WTC11 (cell line): Measurements from ENCODE around the gene PRKN. TPM values are rescaled to one million over a fixed set of nuclear protein-coding genes. Genes with fewer than 3 reads are reported as not detected.

Source experiments
- ATAC-seq: fragments of 200-7000 bp; cut with Tn5 transposase; 2 replicates; pipeline ENCODE4 v1.10.0; 2021; ENCODE audit warnings: mild to moderate bottlenecking, moderate library complexity
- CTCF ChIA-PET: fragments of 300-600 bp; sonication (Branson Sonifier 250); formaldehyde crosslinking; loops from one replicate; lab custom pipeline; 2021; ENCODE audit warnings: antibody characterized with exemption; lab: Charles Lee
- POLR2A ChIA-PET: fragments of 350-600 bp; sonication (Branson Sonifier 250); formaldehyde crosslinking; loops from one replicate; lab custom pipeline; 2021; ENCODE audit warnings: antibody characterized with exemption; lab: Charles Lee
- DNase-seq: peaks from one replicate; pipeline ENCODE4 v3.0.0; 2021; ENCODE audit warnings: low spot score
- H3K27ac Mint-ChIP-seq: 2 replicates; pipeline ENCODE4 v1.8.0; 2021; ENCODE audit warnings: mixed read lengths
- H3K27me3 Mint-ChIP-seq: 2 replicates; pipeline ENCODE4 v1.8.0; 2021; ENCODE audit warnings: low read depth, mild to moderate bottlenecking, moderate library complexity, mixed read lengths
- H3K36me3 Mint-ChIP-seq: 2 replicates; pipeline ENCODE4 v1.8.0; 2021; ENCODE audit warnings: mixed read lengths
- H3K4me1 Mint-ChIP-seq: 2 replicates; pipeline ENCODE4 v1.8.0; 2022; ENCODE audit warnings: mixed read lengths
- H3K4me3 Mint-ChIP-seq: 2 replicates; pipeline ENCODE4 v1.8.0; 2021; ENCODE audit warnings: mild to moderate bottlenecking, moderate library complexity, mixed read lengths
- H3K9me3 Mint-ChIP-seq: 2 replicates; pipeline ENCODE4 v1.8.0; 2021; ENCODE audit warnings: mixed read lengths
- CBFB ChIP-seq: sonication (generic); formaldehyde crosslinking; IDR thresholded peaks from 2 replicates; pipeline ENCODE4 v1.8.1; 2022; ENCODE audit warnings: mild to moderate bottlenecking, low read depth, missing genetic modification reagents
- ELF4 ChIP-seq: sonication (generic); formaldehyde crosslinking; IDR thresholded peaks from 2 replicates; pipeline ENCODE4 v1.8.1; 2022; ENCODE audit warnings: low read depth, mild to moderate bottlenecking, moderate library complexity, missing genetic modification reagents
- FOXK1 ChIP-seq: sonication (generic); formaldehyde crosslinking; IDR thresholded peaks from 2 replicates; pipeline ENCODE4 v1.8.0; 2022; ENCODE audit warnings: mild to moderate bottlenecking, moderate library complexity, missing genetic modification reagents
- FOXP1 ChIP-seq: sonication (generic); formaldehyde crosslinking; IDR thresholded peaks from 2 replicates; pipeline ENCODE4 v1.8.0; 2022; ENCODE audit warnings: missing genetic modification reagents, mild to moderate bottlenecking, moderate library complexity, borderline replicate concordance
- JAZF1 ChIP-seq: fragments of 250-450 bp; sonication (Bioruptor Pico); IDR thresholded peaks from 2 replicates; pipeline ENCODE4 v1.9.0; 2021; ENCODE audit warnings: moderate library complexity, mild to moderate bottlenecking, inconsistent platforms
- JUN ChIP-seq: sonication (generic); formaldehyde crosslinking; IDR thresholded peaks from 2 replicates; pipeline ENCODE4 v1.8.0; 2023; ENCODE audit warnings: mild to moderate bottlenecking, missing genetic modification reagents
- NR3C1 ChIP-seq: sonication (generic); formaldehyde crosslinking; conservative IDR thresholded peaks from 2 replicates; pipeline ENCODE4 v1.8.1; 2023; ENCODE audit warnings: low read depth, mild to moderate bottlenecking, missing genetic modification reagents
- OVOL2 ChIP-seq: fragments of 250-450 bp; sonication (Bioruptor Pico); IDR thresholded peaks from 2 replicates; pipeline ENCODE4 v1.9.0; 2021; ENCODE audit warnings: mild to moderate bottlenecking, borderline replicate concordance
- PRRX2 ChIP-seq: fragments of 250-450 bp; sonication (Bioruptor Pico); IDR thresholded peaks from 2 replicates; pipeline ENCODE4 v1.8.0; 2021; ENCODE audit warnings: mild to moderate bottlenecking
- SOX15 ChIP-seq: fragments of 250-450 bp; sonication (Bioruptor Pico); IDR thresholded peaks from 2 replicates; pipeline ENCODE4 v1.9.0; 2021; ENCODE audit warnings: mild to moderate bottlenecking
- TEAD1 ChIP-seq: sonication (generic); formaldehyde crosslinking; IDR thresholded peaks from 2 replicates; pipeline ENCODE4 v1.8.0; 2022; ENCODE audit warnings: mild to moderate bottlenecking, missing genetic modification reagents
- TEAD4 ChIP-seq: sonication (generic); formaldehyde crosslinking; IDR thresholded peaks from 2 replicates; pipeline ENCODE4 v1.8.0; 2022; ENCODE audit warnings: mild to moderate bottlenecking, missing genetic modification reagents
- TP53 ChIP-seq: sonication (generic); formaldehyde crosslinking; IDR thresholded peaks from 2 replicates; pipeline ENCODE4 v1.8.1; 2023; ENCODE audit warnings: mild to moderate bottlenecking, missing genetic modification reagents
- ZNF121 ChIP-seq: sonication (generic); formaldehyde crosslinking; IDR thresholded peaks from 2 replicates; pipeline ENCODE4 v1.8.0; 2023; ENCODE audit warnings: missing genetic modification reagents
- ZNF263 ChIP-seq: sonication (generic); formaldehyde crosslinking; IDR thresholded peaks from 2 replicates; pipeline ENCODE4 v1.8.1; 2022; ENCODE audit warnings: low read depth, mild to moderate bottlenecking, moderate library complexity, missing genetic modification reagents
- total RNA-seq: library from RNA; stranded (reverse); gene quantifications from 3 replicates; pipeline ENCODE4 v1.2.3, GENCODE V29; 2021
- TF ChIP-seq, protein P1 (sequence below): sonication (generic); formaldehyde crosslinking; IDR thresholded peaks from 2 replicates; pipeline ENCODE4 v1.8.1; 2022; ENCODE audit warnings: missing genetic modification reagents, borderline replicate concordance
- TF ChIP-seq, protein P2 (sequence below): sonication (generic); formaldehyde crosslinking; IDR thresholded peaks from 2 replicates; pipeline ENCODE4 v1.8.1; 2023; ENCODE audit warnings: mild to moderate bottlenecking, moderate library complexity, missing genetic modification reagents
- TF ChIP-seq, protein P3 (sequence below): sonication (generic); formaldehyde crosslinking; IDR thresholded peaks from 2 replicates; pipeline ENCODE4 v1.8.0; 2022; ENCODE audit warnings: mild to moderate bottlenecking, missing genetic modification reagents
- TF ChIP-seq, protein P4 (sequence below): sonication (generic); formaldehyde crosslinking; IDR thresholded peaks from 2 replicates; pipeline ENCODE4 v1.8.0; 2023; ENCODE audit warnings: mild to moderate bottlenecking, missing genetic modification reagents
- TF ChIP-seq, protein P5 (sequence below): sonication (generic); formaldehyde crosslinking; IDR thresholded peaks from 2 replicates; pipeline ENCODE4 v1.8.0; 2022; ENCODE audit warnings: mild to moderate bottlenecking, missing genetic modification reagents
- TF ChIP-seq, protein P6 (sequence below): sonication (generic); formaldehyde crosslinking; IDR thresholded peaks from 2 replicates; pipeline ENCODE4 v1.8.0; 2022; ENCODE audit warnings: missing genetic modification reagents
- TF ChIP-seq, protein P7 (sequence below): sonication (generic); formaldehyde crosslinking; conservative IDR thresholded peaks from 2 replicates; pipeline ENCODE4 v1.8.1; 2023; ENCODE audit warnings: mild to moderate bottlenecking, low read depth, missing genetic modification reagents, moderate library complexity

PRKN gene
- total RNA-seq, 1 experiment from 2014 or later = 0.59 TPM

DNA sequence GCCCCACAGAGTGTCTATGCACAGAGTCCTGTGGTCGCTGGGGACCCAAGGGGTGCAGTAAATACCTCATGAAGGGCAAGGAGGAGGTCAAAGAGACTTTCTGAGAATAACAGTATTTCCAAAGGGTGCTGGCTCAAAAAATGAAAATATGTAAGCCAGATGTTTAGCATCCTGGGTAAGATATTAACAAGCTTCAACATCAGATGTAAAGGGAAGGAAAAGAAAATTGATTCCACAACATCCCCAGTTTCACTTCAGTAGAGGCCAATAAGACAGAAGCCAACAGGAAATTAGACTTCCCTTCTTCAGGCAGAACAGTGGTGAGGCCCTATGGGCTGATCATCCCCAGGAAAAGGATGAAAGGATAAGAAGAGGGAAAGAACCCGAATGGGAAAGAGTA, 434.7 kb downstream of the PRKN start (continued):
- TF ChIP-seq FOXP1 (CRISPR knock-in tag) (no peak), ELF4 (CRISPR knock-in tag) (no peak), NR3C1 (CRISPR knock-in tag) (no peak), ZNF263 (no peak), TEAD4 (CRISPR knock-in tag) (no peak), TP53 (CRISPR knock-in tag) (no peak), TEAD1 (CRISPR knock-in tag) (no peak), OVOL2 (CRISPR knock-in tag) (no peak)
- TF ChIP-seq, protein P1, sequence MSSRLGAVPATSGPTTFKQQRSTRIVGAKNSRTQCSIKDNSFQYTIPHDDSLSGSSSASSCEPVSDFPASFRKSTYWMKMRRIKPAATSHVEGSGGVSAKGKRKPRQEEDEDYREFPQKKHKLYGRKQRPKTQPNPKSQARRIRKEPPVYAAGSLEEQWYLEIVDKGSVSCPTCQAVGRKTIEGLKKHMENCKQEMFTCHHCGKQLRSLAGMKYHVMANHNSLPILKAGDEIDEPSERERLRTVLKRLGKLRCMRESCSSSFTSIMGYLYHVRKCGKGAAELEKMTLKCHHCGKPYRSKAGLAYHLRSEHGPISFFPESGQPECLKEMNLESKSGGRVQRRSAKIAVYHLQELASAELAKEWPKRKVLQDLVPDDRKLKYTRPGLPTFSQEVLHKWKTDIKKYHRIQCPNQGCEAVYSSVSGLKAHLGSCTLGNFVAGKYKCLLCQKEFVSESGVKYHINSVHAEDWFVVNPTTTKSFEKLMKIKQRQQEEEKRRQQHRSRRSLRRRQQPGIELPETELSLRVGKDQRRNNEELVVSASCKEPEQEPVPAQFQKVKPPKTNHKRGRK (CRISPR knock-in tag) = no peak
- TF ChIP-seq, protein P2, sequence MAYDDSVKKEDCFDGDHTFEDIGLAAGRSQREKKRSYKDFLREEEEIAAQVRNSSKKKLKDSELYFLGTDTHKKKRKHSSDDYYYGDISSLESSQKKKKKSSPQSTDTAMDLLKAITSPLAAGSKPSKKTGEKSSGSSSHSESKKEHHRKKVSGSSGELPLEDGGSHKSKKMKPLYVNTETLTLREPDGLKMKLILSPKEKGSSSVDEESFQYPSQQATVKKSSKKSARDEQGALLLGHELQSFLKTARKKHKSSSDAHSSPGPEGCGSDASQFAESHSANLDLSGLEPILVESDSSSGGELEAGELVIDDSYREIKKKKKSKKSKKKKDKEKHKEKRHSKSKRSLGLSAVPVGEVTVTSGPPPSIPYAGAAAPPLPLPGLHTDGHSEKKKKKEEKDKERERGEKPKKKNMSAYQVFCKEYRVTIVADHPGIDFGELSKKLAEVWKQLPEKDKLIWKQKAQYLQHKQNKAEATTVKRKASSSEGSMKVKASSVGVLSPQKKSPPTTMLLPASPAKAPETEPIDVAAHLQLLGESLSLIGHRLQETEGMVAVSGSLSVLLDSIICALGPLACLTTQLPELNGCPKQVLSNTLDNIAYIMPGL (CRISPR knock-in tag) = no peak
- TF ChIP-seq, all 79 proteins: peak for 0

DNA sequence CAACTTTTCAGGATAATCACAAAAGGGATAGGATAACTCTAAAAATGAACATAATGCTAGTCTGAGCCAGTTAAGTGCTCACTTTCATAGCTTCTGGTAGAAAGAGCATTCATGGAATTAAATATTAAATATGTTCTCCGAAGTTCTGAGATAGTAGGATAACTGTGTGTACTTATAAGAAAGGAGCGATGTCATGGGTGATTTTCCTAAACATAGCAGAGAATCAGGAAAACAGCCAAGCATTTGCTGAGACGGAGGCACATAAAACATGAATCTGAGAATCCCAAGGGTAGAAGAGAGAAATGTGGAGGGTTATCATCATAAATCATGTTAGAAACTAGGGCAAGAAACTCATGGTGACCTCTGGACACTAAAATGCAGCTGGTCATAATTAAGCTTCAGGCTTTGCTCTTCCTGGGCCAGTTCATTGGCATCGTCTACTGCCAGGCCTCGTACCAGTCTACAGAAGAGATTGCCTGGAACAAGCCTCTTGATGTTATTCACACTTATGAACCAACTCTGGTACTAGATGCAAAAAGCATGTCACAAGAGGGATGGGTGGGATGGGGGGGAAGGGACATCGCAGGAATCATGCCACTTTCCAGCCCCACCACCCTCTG, 436.6 kb downstream of the PRKN start:
- Mint-ChIP-seq H3K27ac (no peak overlapping the region), H3K9me3 (no peaks in the 10 kb centered on the region), H3K27me3 (no peaks in the 10 kb centered on the region), H3K4me1 (no peaks in the 10 kb centered on the region), H3K4me3 (no peak overlapping the region), H3K36me3 (no peaks in the 10 kb centered on the region)
- TF ChIP-seq, protein P3, sequence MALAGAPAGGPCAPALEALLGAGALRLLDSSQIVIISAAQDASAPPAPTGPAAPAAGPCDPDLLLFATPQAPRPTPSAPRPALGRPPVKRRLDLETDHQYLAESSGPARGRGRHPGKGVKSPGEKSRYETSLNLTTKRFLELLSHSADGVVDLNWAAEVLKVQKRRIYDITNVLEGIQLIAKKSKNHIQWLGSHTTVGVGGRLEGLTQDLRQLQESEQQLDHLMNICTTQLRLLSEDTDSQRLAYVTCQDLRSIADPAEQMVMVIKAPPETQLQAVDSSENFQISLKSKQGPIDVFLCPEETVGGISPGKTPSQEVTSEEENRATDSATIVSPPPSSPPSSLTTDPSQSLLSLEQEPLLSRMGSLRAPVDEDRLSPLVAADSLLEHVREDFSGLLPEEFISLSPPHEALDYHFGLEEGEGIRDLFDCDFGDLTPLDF (CRISPR knock-in tag) = no peak
- TF ChIP-seq, protein P4, sequence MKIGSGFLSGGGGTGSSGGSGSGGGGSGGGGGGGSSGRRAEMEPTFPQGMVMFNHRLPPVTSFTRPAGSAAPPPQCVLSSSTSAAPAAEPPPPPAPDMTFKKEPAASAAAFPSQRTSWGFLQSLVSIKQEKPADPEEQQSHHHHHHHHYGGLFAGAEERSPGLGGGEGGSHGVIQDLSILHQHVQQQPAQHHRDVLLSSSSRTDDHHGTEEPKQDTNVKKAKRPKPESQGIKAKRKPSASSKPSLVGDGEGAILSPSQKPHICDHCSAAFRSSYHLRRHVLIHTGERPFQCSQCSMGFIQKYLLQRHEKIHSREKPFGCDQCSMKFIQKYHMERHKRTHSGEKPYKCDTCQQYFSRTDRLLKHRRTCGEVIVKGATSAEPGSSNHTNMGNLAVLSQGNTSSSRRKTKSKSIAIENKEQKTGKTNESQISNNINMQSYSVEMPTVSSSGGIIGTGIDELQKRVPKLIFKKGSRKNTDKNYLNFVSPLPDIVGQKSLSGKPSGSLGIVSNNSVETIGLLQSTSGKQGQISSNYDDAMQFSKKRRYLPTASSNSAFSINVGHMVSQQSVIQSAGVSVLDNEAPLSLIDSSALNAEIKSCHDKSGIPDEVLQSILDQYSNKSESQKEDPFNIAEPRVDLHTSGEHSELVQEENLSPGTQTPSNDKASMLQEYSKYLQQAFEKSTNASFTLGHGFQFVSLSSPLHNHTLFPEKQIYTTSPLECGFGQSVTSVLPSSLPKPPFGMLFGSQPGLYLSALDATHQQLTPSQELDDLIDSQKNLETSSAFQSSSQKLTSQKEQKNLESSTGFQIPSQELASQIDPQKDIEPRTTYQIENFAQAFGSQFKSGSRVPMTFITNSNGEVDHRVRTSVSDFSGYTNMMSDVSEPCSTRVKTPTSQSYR (CRISPR knock-in tag) = no peak
- TF ChIP-seq, protein P5, sequence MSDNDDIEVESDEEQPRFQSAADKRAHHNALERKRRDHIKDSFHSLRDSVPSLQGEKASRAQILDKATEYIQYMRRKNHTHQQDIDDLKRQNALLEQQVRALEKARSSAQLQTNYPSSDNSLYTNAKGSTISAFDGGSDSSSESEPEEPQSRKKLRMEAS = no peak
- TF ChIP-seq SOX15 (no peak), JAZF1 (CRISPR knock-in tag) (no peak), FOXK1 (CRISPR knock-in tag) (no peak), PRRX2 (CRISPR knock-in tag) (no peak), ZNF121 (CRISPR knock-in tag) (no peak), CBFB (CRISPR knock-in tag) (no peak), JUN (CRISPR knock-in tag) (no peak)
- TF ChIP-seq, protein P6, sequence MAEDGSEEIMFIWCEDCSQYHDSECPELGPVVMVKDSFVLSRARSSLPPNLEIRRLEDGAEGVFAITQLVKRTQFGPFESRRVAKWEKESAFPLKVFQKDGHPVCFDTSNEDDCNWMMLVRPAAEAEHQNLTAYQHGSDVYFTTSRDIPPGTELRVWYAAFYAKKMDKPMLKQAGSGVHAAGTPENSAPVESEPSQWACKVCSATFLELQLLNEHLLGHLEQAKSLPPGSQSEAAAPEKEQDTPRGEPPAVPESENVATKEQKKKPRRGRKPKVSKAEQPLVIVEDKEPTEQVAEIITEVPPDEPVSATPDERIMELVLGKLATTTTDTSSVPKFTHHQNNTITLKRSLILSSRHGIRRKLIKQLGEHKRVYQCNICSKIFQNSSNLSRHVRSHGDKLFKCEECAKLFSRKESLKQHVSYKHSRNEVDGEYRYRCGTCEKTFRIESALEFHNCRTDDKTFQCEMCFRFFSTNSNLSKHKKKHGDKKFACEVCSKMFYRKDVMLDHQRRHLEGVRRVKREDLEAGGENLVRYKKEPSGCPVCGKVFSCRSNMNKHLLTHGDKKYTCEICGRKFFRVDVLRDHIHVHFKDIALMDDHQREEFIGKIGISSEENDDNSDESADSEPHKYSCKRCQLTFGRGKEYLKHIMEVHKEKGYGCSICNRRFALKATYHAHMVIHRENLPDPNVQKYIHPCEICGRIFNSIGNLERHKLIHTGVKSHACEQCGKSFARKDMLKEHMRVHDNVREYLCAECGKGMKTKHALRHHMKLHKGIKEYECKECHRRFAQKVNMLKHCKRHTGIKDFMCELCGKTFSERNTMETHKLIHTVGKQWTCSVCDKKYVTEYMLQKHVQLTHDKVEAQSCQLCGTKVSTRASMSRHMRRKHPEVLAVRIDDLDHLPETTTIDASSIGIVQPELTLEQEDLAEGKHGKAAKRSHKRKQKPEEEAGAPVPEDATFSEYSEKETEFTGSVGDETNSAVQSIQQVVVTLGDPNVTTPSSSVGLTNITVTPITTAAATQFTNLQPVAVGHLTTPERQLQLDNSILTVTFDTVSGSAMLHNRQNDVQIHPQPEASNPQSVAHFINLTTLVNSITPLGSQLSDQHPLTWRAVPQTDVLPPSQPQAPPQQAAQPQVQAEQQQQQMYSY = no peak
- TF ChIP-seq, protein P7, sequence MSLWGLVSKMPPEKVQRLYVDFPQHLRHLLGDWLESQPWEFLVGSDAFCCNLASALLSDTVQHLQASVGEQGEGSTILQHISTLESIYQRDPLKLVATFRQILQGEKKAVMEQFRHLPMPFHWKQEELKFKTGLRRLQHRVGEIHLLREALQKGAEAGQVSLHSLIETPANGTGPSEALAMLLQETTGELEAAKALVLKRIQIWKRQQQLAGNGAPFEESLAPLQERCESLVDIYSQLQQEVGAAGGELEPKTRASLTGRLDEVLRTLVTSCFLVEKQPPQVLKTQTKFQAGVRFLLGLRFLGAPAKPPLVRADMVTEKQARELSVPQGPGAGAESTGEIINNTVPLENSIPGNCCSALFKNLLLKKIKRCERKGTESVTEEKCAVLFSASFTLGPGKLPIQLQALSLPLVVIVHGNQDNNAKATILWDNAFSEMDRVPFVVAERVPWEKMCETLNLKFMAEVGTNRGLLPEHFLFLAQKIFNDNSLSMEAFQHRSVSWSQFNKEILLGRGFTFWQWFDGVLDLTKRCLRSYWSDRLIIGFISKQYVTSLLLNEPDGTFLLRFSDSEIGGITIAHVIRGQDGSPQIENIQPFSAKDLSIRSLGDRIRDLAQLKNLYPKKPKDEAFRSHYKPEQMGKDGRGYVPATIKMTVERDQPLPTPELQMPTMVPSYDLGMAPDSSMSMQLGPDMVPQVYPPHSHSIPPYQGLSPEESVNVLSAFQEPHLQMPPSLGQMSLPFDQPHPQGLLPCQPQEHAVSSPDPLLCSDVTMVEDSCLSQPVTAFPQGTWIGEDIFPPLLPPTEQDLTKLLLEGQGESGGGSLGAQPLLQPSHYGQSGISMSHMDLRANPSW = no peak
- ChIA-PET POLR2A (no interaction called here), CTCF (no interaction called here)
- no peak for ATAC-seq
- DNase-seq = no peak
